ENCODE data around the gene RAB29.
"Not testable (repeated sequence)": the region's sequence is repeated elsewhere in the genome, so short reads cannot be mapped to it uniquely, and the experiment has no call there.

The RAB29 gene, protein sequence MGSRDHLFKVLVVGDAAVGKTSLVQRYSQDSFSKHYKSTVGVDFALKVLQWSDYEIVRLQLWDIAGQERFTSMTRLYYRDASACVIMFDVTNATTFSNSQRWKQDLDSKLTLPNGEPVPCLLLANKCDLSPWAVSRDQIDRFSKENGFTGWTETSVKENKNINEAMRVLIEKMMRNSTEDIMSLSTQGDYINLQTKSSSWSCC

DNA sequence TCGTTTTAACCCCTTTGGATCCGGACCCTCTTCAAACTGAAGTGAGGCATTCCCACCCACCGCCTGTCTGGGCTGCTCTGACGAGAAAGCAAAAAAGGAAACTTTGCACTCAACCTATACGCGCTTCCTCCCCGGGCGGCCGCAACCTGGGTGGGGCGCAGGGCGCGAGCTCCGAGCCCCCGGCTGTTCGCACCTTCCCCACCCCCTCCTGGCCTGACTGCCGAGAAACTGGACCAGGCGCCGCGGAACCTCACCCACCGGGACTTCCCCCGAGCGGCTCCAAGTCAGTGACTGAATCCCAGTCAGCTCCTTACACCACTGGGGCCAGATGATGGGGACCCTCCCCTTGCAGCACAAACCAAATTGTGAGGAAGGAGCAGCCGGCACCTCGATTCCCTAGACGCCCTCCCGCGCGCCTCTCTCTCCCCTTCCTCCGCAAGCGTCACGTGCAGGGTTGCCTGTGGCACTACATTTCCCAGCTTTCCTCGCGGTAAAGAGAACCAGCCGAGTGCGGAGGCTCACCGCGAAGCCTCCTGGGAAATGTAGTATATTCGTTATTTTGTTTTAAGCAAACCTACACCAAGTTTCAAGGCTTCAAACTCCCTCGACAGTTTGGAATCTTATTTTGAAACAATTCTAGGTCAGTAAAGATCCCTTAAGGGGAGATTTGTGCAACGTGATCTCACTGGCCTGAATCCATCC lies at the start of gene RAB29:
RAB29 (minus strand) TSS at position 468 of the 702 bp plus-strand sequence. CDS start 526 bp downstream, outside the sequence.
- peak; percentile 63 to 69 for DNase-seq

DNA sequence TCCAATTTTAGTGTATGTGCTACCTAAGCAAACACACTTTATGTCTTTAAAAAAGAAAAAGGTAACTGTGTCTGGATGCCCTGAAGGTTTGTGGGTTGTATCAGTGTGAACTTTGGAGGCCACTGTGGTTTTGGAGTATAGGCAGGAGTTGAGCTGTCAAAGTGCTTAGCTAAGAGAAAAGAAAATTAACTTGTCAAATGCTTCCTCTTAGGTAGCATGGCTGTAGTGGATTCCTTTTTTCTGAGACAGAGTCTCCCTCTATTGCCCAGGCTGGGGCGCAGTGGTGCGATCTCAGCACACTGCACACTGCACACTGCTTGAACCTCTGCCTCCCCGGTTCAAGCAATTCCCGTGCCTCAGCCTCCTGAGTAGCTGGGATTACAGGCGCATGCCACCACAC lies 48.9 kb upstream of the RAB29 start:
- DNase-seq, result no peak

- not testable (repeated sequence) for DNase-seq
These were observed 48.0 kb upstream of the RAB29 start for GRCh38 chr1:205823260-205823659.

- no peak for DNase-seq
These were observed 47.1 kb upstream of the RAB29 start for GRCh38 chr1:205822397-205822796.

DNA sequence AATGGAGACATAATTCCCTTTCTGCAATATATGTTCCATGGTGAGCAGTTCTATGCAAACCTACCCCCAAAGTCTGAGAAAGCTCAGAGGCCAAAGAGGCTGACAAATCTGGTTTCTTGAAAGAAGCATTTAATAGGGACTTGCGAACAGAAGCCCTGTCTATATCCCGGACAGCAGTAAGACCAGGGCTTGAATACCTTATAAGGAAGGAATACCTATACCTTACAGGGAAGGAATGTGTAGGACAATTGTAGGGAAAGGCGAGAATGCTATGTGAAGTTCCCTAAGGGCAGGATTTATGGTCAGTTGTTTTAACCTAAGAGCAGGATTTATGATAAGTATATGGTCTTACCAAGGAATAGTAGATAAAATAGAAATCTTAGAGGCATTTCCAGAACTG lies 42.7 kb upstream of the RAB29 start:
- no peak for DNase-seq

DNA sequence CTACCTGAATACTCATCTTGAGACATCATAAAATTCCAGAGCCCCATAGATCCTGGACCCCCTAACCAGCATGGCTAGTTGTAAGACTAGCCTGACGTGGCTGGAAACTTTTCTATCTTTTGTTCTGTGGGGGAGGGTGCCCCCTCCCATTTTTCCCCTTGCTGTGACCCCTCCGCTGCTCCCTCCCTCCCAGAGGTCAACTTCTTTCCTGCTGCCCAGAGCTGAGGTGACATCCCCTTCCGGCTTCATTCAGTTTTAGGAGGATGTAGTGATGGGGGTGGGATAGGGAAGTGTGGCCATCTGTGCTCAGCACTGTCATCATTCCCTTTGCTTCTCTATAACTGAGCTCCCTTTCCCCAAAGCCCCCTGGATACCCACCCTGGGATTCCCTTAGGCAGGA lies 42.1 kb upstream of the RAB29 start:
- DNase-seq, result no peak

- DNase-seq, result no peak
These were observed 38.4 kb upstream of the RAB29 start for GRCh38 chr1:205813755-205814058.

GRCh38 chr1:205812878-205813754 lies 37.8 kb upstream of the RAB29 start, which contains the start of gene SLC41A1:
Gene SLC41A1, minus strand, starts transcription at chr1:205813198. Its CDS starts 2,757 bp downstream, at chr1:205810441.
- DNase-seq, result peak; percentile 48 to 94

GRCh38 chr1:205812271-205812877 lies 37.1 kb upstream of the RAB29 start:
- no peak for DNase-seq

GRCh38 chr1:205811660-205812059 lies 36.4 kb upstream of the RAB29 start:
- no peak for DNase-seq

DNA sequence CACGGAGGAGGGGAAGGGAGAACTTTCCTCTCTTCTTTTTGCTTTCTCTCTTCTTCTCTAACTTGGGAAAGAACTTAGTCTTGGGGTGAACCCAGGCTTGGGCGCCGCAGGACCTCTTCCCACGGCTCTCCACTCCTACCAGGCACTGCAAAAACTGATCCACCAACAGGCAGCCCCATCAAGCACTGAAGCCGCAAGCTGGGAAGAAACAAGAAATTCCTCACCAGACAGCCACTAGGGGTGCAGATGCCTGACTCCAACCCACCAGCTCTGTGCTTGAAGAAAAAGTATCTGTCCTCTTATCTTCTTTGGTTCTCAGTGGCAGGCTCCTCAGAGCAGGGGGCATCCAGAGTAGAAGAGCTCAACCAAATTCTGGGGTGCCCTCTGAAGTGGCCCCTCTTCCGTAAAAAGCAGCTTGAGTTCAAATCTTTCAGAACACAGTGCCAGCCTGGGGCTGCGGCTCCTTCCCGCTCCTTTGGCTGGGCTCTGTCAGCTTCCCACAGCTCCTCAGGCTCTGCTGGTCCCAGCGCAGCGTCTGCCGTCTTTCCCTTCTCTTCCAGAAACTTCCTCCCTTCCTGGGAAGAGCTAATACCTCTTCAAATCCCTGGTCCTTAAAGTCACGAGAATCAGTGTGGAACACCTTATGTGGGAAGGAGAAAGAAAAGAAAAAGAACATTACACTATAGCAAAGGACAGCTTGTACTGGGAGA lies 35.3 kb upstream of the RAB29 start:
- DNase-seq, result no peak

GRCh38 chr1:205809942-205810345 lies 34.7 kb upstream of the RAB29 start:
- no peak for DNase-seq

GRCh38 chr1:205809469-205809868 lies 34.2 kb upstream of the RAB29 start:
- DNase-seq, result no peak

DNA sequence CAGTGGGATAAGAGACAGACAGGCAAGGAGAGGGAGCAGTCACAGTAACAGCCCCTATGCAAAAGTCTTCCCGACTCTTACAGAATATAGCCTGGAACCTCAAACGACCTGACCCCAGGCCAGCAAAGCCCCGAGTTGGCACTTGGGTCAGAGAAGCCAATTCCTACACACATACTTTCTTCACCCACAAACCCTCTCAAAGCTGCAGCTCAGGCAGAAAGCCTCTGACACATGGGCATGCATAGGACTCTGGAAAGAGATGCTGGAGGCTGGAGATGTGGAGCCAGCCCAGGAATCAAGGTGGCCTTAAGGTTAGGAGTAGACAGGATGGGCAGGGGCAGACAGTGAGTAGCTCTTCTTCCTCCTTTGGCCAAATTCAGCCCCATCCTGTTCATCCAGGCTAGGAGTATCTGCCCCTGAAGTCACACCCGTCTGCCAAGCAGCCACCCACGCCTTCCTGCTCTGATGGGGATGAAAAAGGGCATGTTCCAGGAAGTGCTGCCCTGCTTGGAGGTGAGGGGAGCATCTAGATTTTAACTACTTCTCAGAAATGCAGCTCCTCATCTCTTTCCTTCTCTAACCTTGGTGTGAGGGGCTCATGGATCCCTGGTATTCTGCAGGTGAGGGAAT lies 29.9 kb upstream of the RAB29 start:
- DNase-seq, result no peak

DNA sequence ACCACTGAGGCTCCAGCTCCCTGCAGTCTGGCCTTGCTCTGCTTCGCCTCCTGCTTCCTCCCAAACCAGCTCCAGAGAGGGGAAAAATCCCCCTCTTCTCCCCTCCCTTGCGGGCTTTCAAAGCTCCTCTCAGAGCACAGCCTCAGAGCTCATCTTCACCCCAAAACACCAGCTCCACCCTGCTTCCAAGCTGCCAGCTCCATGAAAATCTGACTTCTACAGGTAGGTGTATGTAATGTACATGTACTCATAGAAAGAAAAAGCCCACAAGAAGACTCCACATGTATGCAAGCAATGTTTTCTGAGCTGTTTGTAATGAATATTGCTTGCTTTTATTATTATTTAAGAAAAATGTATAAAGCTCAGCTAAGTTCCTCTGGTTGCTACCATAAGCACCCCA lies 29.3 kb upstream of the RAB29 start:
- no peak for DNase-seq

DNA sequence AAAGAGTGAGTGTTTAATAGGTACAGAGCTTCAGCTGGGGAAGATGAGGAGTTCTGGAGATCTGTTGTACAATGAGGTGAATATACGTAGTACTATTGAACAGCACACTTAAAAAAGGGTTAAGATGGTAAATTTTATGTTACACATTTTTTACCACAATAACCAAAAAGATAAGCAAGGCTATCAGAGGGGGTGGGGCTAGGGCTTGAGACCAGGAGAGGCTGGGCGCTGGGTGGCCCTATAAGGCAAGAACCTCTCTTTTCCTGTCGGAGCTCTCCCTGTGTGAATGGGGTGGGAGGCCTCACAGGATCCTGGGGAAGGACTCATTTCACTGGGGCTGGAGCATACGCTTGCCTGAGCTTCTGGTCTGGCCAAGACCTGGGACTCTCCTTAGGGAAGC lies 28.7 kb upstream of the RAB29 start:
- no peak for DNase-seq

DNA sequence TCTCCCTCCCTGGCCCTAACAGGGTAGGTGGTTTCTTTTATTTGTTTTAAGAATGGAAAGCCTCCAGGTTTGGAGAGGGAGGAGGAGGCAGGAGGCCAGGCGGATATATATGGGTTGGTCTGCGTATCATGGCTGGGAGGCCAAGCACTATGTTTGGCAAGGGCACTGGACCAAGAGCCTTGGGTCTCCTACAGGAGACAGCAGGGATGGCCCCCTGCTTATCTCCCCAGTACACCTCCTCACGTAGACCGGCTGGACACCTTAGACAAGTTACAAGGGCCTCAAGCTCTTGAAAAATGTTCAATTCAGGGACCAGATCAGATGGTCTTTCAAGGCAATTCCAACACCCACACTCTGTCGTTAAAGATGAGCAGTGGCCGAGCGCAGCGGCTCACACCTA lies 26.8 kb upstream of the RAB29 start:
- DNase-seq, result no peak

GRCh38 chr1:205800981-205801703 lies 25.9 kb upstream of the RAB29 start:
- no peak for DNase-seq

GRCh38 chr1:205800427-205800826 lies 25.1 kb upstream of the RAB29 start:
- DNase-seq, result no peak

DNA sequence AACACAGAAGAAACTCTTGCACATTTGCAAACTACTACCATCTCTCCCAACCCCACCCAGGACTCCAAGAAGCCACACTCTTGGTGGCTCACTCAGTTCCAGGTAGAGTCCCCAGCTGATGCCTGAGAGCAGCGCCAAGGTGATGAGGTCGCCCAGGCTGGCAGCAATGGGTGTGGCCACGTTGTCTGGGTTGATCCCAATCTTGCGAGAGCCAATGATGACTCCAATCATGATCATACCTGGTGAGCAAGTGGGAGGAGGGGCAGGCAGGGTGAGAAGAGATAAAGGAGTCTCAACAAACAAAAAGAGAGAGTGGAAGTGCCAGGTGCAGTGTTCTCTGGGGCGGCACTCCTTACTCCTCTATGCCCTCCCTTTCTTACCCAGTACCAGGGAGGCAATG lies 23.3 kb upstream of the RAB29 start:
- no peak for DNase-seq

GRCh38 chr1:205797168-205797567 lies 21.9 kb upstream of the RAB29 start:
- no peak for DNase-seq
